SU-DHL-6 (cell line): ENCODE data around the gene RNF5.

Source experiments
- EZH2phosphoT487 ChIP-seq: fragments of 200-600 bp; sonication (generic), shearing (Covaris generic); conservative IDR thresholded peaks from 2 replicates; pipeline ENCODE4 v1.6.1; 2018; ENCODE audit warnings: mild to moderate bottlenecking, antibody characterized with exemption, low read length, moderate library complexity, mixed read lengths
- TF ChIP-seq, protein P1 (sequence below): fragments of 200-600 bp; sonication (generic); IDR thresholded peaks from one replicate; pipeline ENCODE4 v1.5.1; 2017; ENCODE audit warnings: antibody characterized with exemption, mild to moderate bottlenecking, low read length, moderate library complexity; ENCODE audit not compliant: insufficient read depth, poor library complexity, severe bottlenecking

GRCh38 chr6:32189742-32190053, 11.5 kb downstream of the RNF5 start:
- TF ChIP-seq, protein P1, sequence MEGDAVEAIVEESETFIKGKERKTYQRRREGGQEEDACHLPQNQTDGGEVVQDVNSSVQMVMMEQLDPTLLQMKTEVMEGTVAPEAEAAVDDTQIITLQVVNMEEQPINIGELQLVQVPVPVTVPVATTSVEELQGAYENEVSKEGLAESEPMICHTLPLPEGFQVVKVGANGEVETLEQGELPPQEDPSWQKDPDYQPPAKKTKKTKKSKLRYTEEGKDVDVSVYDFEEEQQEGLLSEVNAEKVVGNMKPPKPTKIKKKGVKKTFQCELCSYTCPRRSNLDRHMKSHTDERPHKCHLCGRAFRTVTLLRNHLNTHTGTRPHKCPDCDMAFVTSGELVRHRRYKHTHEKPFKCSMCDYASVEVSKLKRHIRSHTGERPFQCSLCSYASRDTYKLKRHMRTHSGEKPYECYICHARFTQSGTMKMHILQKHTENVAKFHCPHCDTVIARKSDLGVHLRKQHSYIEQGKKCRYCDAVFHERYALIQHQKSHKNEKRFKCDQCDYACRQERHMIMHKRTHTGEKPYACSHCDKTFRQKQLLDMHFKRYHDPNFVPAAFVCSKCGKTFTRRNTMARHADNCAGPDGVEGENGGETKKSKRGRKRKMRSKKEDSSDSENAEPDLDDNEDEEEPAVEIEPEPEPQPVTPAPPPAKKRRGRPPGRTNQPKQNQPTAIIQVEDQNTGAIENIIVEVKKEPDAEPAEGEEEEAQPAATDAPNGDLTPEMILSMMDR: no peak
- TF ChIP-seq EZH2phosphoT487: no peak
